DMS114 treated with DMSO at 0.1 percent for 48 hours (cell line): ENCODE results near the gene TFB1M.
"Not testable (repeated sequence)": the region's sequence is repeated elsewhere in the genome, so short reads cannot be mapped to it uniquely, and the experiment has no call there.

Source experiments
- DNase-seq: peaks from one replicate; lab custom pipeline; 2025; ENCODE audit not compliant: unreplicated experiment; lab: John Stamatoyannopoulos, UW

The TFB1M gene

DNA sequence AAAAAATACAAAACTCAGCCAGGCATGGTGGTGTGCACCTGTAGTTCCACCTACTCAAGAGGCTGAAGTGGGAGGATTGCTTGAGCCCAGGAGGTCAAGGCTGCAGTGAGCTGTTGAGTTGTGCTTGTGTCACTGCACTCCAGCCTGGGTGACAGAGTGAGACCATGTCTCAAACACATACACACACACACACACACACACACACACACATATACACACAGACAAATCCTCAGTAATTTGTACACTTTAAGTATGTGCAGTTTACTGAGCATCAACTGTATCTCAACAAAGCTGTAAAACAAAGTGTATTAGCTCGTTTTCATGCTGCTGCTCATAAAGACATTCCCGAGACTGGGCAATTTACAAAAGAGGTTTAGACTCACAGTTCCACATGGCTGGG, 7.3 kb downstream of the TFB1M start:
- DNase-seq = no peak

DNA sequence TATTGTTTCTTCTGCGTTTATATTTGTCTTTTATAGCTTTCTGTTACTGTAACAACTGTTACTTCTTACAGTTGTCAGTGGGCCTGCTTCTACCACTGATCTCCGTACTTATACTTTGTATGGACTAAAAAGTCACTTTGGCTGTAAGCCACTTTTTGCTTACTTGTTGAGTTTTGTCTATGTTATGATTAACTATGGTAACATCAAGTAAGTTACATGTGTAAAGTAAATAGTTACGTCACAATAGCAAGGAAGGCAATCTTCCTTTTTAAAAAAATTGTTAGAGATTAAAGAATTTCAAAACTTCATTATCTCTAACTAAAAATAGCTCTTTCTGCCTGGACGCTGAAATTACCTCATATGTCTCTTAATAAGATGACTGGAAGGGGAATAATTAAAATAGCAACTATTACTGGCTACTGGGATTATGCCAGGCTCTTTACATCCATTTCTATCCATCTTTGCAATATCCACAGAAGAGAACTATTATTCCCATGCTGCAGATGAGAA, 10.9 kb downstream of the TFB1M start:
- DNase-seq = no peak

DNA sequence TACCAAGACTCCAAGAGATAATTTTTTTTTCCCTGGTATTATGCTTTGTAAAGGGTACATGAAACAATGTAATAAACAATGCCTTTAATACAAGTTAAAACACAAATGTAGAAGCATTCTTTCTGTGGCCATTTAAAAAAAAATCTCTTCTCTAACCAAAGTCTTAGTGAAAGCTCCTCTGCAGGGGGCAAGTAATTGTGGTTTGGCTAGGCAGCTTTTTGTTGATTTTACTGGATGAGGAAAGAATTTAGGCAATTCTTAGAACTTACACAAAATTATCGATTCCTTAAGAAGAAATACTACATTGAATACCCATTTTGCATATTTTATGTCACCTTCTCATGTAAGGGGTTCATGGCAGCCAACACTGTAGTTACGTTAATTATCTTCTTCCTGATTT, 12.4 kb downstream of the TFB1M start:
- no peak for DNase-seq

DNA sequence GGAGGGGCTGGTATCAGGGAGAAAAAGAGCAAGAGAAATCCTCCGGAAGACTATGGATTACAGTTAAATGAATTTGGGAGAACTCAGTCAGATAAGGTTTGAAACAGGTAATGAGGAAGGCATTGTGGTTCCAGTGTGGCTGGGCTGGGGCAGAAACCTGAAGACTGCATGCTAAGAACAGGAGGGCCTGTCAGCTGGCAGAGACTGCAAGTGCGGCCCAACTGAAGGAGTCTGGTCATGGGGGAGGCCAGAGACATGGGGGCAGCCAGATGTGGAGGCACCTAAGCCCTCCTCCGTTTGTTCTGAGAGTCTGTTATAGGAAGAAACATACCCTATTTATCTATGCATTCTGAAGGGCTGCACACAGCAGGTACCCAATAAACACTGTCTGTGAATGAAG, 16.6 kb downstream of the TFB1M start:
- DNase-seq = no peak

DNA sequence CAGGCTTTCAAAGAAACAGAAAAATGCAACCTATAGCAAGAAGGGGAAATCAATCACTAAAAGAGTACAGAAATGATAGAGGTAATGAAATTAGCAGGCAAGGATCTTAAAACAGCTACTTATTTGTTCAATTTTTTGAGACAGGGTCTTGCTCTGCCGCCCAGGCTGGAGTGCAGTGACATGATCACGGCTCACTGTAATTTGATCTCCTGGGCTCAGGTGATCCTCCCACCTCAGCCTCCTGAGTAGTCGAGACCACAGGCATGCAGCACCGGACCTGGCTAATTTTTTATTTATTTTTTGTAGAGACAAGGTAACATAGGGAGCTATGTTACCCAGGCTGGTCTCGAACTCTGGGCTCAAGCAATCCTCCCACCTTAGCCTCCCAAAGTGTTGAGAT, 21.6 kb downstream of the TFB1M start:
- DNase-seq = no peak

DNA sequence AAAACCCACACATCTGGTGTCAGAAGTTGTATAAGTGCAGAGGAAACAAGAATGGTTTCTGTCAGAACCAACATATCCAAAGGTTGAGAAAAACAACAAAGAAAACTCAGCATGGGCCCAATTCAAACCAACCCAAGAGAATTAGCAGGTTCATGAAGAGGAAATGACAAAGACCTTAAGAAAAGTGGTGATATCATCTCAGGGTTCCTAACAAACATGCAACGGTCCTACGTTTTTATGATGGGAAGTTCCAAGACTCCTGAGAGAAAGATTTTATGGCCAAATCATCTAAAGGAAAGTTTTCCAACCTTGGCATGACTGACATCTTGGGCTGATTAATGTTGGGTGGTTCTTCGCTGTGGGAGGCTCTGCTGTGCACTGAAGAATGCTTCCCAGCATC, 23.0 kb downstream of the TFB1M start:
- no peak for DNase-seq

DNA sequence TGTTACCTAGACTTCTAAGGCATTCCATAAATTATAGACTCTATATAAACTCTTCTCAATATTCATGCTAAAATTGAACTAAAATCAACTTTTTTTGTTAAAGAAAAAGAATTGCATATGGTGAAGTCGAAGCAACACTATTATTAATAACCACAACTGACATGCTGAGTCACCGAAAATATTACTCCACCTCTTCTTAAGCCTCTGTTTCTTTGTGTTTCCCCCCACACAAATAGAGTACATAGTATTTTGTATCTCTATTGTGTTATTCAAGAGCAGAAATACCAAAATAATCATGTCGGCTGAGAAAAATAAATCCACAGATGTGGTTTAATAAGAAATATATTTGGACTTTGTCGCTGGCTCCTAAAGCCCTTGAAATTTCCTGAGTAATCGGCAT, 23.8 kb downstream of the TFB1M start:
- DNase-seq = no peak

DNA sequence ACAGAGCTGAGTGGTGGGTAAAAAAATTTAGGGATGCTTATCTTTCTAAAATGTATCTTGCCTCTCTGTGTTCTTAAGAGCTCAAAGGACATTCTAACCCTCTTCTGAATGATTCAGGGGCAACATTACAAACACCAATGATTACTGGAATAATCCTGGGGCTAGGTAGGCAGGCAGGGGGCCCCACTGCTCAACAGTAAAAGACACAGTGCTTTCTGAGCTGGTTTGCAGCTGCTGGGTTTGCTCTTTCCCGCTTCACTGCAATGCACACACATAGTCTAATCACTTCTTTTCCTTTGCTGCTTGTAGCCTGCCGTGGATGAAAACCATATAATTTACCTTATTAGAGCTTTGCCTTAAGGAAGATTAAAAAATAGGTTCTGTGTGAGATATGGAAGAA, 26.5 kb downstream of the TFB1M start:
- DNase-seq = no peak

DNA sequence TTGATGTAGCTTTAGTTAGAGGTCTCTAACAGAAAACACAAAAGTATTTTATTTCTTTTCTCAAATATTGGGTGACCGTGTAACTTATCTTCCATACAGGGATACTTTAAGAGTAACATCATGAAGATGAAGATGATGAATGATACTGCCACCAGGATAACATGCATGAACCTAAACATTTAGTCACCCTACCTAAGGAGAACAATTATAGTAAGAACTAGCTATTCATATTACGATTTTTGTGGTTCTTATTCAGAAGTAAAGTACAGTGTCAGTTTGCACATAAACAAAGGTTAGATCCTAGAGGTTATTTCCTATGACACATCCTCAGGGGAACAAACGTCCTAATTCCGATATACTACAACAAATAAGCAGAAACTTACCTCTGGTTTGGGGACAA, 29.5 kb downstream of the TFB1M start:
- DNase-seq = no peak

DNA sequence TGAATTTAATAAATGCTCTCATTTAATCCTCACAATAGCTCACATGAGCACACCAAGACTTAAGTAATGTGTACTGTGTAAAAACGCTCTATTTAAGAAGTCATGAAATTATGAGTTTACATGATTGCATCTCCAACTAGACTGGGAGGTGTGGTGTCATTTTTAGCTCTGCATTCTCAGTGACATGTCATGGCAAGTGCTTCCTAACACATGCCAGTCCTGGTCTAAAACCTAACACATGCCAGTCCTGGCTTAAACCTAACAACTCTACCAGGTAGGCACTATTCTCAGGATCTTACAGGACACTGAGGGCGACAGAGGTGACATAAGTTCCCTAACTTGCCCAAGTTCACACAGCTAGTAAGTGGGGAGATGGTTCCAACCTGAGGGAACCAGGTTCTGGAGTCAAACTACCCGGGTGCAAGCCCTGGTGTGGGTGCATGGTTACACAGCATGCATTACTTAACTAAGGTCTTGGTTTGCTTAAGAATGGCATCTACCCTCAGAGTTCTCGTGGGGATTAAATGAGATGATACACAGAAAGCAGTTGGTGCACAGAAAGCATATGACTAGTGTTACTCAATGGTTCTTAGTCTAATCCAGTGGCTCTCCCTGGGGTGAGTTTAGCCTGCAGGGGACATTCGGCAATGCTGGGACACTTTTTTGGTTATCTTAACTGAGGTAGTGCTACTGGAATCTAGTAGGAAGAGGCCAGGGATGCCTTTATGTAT, 35.8 kb downstream of the TFB1M start:
- no peak for DNase-seq

DNA sequence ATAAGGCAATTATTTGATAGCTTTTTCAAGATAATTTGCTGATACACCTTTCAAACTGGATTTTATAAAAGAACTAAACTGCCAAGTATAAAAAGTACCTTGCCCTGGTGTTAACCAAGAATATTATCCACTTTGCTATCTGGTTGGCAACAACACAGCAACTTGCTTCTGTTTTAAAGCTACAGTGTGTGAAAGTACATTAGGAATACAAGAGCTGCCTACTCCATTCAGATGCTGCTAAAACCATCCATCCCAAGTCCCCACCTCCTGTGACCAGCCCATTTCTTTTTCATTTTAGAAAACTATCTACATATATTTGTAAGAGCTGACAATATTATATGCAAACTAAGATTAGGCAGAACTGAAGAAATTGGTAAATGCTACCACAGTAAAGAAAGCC, 37.6 kb downstream of the TFB1M start:
- DNase-seq = no peak

DNA sequence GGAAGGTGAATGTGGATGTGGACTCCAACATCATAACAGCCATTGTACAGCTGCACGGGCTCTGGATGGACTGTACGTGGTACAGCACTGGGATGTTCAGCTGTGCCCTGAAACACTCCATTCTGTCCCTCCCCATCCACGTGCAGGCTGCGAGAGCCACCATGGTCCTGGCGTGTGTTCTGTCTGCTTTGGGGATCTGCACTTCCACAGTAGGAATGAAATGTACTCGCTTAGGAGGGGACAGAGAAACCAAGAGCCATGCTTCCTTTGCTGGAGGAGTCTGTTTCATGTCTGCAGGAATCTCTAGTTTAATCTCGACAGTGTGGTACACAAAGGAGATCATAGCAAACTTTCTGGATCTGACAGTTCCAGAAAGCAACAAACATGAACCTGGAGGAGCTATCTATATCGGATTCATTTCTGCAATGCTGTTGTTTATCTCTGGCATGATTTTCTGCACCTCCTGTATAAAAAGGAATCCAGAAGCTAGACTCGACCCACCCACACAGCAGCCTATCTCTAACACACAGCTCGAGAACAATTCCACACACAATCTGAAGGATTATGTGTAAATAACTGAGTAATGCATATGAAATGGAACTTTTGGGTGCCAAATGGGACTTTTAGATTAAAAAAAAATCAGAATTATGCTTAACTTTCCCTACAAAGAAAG, 38.3 kb downstream of the TFB1M start:
- DNase-seq = no peak

DNA sequence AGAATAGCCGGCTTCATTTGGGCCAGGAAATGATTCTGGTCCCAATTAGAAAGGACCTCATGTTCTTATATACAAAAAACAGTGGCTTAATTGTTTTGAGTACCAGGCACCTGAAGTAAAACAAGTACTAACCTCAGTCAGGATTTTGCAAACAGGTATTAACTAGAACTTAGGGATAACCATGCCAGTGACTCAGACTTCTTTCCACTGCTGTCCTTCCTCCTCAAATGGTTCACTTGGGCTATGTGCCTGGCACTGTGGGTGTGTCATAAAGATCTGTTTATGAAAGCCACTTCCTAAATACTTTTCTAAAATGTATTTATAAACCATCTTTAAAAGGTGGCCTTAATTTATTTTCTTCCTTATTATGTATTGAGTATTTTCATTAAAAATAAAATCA, 39.8 kb downstream of the TFB1M start:
- no peak for DNase-seq

DNA sequence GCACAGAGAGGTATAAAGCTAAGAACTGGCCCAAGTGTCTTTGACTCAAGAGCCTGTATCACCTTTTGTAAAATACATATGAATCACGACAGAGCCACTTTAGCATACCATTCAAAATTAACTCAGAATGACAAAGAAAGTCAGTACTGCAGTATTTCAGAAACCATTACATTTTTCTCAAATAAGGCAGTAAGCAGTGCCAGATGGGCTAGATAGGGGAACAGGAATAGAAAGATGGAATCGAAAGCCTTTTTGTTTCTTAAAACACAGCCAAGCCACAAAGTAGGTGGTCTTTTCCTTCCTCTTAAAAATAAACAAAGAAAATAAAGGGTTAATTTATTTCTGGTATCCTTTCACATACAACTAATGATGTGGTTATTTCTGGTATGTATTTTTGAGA, 40.2 kb downstream of the TFB1M start:
- no peak for DNase-seq

DNA sequence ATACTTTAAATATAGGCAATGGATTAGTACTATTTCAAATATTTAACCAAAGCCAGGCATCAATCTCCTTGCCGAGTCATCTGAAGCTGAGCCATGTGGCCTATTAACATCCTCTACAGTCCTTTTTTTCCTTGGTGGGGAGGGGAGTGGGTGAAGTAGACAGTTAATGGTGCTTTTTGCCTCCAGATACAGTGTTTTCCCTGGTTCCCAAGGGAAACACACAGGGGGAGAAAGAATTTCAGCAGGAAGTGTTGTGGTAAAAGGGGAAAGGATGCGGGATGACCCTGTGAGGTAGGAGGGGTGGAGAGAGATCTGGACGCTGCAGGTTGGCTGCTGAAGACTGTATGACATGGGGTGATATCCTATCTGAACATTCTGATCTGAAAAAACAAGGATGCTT, 40.9 kb downstream of the TFB1M start:
- DNase-seq = no peak

DNA sequence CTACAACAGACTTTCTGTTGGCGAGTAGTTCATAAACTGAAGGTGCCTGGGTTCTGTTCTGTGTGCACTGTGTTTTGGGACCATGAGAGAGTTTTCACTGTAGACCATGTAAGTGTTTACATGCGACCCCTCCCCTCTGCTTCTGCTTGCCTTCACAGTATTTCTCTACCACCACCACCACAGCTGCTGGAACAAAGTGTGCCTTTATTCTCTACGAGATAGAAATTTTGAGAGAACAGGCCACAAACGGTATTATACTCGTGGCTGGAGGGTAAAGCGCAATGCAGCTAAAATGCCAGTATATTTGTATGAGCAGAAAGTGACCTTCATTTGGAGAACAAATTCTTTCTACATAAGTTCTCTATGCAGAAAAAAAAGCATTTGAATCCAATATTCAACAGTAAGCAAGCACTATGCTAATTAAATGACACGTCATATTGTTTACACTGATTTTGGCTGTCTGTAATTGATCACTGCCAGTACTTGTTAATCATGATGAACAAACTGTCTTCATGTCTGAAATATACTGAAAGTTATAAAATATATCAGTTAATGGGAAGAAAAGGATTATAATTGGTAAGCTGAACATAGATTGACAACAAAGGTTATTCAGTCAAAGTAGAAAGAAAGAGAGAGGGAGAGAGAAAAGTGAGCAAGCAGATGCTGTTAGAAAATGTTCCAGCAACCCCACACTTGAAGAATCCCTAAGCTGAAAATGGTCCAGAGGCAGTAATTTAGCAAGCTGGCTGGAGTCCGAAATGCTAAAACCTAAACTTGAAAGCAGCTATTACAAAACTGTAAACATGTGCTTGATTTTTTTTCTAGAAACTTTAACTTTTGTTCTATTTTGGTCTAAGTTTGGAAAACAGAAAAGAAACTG, 41.7 kb downstream of the TFB1M start:
- DNase-seq = no peak

DNA sequence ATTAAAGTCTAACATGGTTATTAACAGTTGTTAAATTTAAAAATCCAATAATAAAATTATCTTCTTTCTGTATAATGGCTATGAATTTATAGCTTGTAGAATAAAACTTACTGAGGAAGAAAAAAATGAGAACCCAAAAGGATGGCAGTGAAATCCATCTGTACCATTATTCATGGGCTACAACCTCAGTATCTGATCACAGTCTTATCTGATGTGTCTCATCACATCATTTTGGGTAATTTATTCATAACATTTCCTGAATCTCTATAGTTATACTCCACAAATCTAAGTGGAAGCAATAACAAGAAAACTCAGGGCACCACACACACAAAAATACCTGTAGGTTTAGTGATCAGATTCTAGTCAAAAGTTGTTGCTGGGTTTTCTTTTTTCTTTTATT, 43.1 kb downstream of the TFB1M start:
- DNase-seq = no peak

DNA sequence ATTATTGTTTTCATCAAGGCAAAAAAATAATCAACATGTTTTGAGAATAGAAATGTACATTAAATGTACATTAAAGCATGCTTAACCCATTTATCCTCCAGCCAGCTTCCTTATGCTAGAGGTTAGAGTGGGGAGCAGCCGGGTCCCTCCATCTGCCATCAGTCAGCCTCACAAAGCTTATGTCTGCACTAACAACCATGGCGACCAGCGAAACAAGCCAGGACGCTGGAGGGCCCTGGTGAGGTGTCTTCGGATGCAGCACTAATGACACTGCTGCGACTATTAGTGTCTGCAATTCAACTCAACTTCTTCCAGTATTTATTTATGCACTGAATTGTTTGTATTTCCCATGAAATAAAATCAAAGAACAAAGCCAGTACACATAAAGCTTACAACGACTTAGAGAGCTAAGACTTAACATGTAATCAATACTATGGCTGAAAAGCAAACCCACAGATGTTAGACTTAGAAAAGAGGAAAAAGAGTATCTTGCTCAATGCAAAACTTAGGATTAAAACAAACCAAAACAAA, 43.7 kb downstream of the TFB1M start:
- no peak for DNase-seq

DNA sequence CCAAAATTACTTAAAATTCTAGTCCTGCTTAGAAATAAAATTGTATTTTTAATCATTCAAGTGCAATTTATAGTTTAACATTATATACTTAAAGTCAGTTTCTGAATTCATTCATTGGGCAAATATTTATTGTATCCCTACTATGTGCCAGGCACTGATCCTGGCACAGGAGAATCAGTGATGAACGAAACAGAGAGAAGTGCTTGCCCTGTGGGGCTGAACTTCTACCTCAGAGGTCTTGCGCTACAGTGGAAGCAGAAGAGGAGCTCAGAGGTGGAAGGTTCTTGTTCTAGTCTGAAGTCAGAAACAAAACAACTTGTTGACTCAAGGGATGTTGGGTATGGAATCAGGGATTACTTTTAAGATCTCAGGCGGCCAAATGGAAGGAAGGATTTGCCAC, 44.5 kb downstream of the TFB1M start:
- no peak for DNase-seq

DNA sequence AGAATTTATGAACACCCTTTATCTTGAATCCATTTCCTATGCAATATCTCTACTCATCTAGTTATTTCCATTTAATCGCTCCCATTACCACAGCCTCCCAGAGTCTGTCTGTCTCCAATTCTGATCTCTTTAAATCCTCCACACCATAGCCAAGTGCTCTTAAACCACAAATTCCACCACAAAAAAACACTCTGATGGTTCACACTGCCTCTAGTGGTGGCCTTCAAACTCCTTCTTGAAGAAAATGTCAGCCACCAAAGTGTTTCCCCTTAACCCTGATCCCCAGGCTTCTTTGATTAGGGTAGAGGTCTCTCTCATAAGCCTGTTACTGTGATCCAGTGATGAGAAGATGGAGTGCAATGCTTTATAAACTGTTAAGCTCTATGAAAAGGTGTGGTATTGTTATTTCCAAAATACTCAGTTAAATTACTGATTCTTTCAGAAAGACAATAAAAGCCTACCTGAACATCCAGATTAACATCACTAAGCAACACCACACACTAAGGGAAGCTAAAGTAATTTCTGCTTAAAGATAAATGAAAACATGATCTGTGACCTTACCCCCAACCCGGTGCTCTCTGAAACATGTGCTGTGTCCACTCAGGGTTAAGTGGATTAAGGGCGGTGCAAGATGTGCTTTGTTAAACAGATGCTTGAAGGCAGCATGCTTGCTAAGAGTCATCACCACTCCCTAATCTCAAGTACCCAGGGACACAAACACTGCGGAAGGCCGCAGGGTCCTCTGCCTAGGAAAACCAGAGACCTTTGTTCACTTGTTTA, 46.0 kb downstream of the TFB1M start:
- DNase-seq = not testable (repeated sequence)

DNA sequence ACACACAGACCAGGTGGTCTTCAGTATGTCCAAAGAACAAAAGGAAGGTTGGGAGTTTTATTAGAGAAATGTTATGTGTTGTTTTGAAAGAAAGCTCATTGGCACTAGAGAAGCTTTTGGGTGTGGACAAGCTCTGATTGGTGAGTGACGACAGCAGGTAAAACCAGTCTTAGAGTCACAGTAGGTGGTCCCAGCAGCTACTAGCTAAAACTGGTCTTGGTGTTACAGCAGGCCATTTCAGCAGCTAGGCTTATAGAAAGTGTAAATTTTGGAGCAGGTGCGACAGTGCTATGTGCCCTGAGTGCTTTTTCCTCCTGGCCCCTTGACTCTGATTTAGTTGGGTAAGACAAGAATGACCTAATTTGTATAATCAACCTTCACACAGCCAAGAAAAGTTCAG, 46.9 kb downstream of the TFB1M start:
- DNase-seq = no peak
